GM19463 (cell line): ENCODE measurements around the gene RASD2.

Source experiments
- ATAC-seq: cut with Tn5 transposase; IDR thresholded peaks from one replicate; pipeline ENCODE4 v1.9.1; 2021; ENCODE audit warnings: mild to moderate bottlenecking, moderate library complexity; ENCODE audit not compliant: unreplicated experiment

RASD2 gene

GRCh38 chr22:35539910-35540594 is 579 bp upstream of the RASD2 start:
- no peak for ATAC-seq

DNA sequence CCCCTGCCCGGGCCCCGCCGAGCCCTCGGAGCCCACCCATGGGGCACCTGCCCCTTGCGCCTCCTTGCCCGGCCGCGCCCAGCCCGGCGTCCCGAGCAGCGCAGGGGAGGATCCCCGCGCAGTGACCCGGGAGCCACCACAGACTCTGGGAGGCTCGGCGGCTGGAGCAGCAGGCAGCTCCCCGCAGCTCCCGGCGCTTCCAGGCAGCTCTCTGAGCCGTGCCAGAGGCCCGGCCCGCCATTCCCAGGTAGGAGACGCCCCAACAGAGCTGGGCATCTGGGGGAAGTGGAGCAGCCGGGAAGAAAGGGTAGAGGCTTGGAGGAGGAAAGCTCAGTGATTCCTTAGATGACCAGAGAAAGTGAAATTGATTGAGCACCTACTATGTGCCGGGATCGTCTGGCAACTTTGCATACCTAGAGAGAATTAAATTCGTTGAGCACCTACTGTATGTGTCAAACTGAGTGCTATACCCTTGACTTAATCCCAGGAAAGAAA is 670 bp downstream of the RASD2 start:
- ATAC-seq, result no peak

DNA sequence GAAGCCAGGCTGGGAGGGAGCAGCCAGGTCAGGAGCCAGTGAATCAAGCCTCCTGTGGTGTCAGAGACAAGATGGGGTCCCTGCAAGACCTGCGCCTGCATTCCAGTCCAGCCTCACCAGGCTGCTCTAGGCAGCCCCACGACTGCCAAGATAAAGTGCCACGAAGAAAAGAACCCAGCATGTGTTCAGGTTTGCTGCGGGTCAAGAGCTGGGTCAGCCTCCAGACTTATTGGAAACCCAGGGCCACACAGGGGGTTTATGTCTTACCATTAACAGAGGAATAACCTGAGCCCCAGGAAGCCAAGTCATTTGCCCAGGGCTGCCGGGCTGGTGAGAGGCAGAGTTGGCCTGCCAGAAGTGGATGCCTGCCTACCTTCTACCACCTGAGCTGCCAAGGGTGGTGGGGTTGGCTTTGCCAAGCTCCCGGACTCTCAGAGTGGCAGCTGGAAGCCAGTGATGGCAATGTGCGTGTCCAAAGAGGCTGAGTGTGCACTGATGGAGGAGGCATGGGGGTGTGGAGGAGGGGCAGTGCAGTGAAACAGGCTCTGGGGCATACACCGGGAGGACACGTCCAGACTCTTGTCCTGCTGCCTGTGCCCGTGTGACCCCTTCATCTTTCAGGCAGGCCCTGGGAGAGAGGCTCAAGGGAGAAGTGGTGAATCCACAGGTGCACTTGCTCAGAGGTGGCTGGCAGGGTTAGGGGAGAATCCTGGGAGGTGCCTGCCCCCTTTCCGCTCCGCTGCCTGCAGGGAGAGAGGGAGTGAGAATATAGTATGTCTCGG is 1.7 kb downstream of the RASD2 start:
- ATAC-seq, result no peak

GRCh38 chr22:35542939-35543516 is 2.4 kb downstream of the RASD2 start:
- no peak for ATAC-seq

DNA sequence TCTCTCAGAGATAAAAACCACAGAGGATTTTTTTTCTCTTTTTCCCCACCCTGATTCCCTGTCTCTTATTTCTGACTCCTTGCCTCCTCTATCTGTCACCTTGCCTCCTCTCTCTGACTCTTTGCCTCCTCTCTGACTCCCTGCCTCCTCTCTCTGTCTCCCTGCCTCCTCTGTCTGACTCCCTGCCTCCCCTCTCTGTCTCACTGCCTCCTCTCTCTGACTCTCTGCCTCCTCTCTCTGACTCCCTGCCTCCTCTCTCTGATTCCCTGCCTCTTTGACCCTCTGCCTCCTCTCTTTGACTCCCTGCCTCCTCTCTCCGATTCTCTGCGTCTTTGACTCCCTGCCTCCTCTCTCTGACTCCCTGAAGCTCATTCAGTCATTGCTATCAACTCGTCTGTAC is 3.1 kb downstream of the RASD2 start:
- no peak for ATAC-seq

DNA sequence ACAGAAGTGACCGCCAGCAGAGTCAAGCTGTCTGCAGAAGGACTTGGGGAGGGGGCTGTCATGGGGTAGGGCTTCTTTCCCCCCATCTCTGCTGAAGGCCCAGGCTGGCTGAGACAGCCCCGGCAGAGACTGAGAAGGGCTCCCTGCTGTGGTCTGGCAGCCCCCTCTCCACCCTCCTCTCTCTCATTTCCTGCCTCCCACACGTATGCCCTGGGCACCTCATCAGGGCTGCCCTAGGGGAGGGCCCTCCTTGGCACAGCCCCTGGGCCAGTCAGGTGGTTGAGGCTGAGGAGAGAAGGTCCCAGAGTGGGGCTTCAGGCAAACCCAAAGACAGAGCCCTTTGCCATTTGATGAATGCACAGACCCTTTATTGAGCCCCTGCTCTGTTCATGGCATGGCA is 3.6 kb downstream of the RASD2 start:
- no peak for ATAC-seq

- no peak for ATAC-seq
Measured at GRCh38 chr22:35544827-35545226, 4.2 kb downstream of the RASD2 start.

- ATAC-seq, result no peak
Measured at GRCh38 chr22:35546886-35547285, 6.3 kb downstream of the RASD2 start.

- ATAC-seq, result no peak
Measured at GRCh38 chr22:35547987-35548721, 7.5 kb downstream of the RASD2 start.

DNA sequence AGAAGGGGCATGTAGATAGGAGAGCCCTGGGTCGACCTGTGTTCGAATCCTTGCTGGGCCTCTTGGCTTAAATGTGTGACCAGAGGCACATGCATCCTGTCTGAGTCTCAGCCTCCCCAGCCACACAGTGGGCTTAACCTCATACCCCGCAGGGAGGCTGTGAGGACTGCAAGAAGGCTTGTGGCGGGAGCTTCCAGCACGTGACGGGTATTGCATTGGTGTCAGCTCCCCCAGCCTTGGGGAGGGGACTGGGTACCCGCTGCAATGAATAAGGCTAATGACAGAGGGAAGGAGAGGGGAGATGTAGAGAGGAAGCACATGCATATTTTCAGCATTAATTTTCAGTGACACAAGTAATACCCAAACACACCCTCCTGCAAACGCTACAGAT is 8.1 kb downstream of the RASD2 start:
- no peak for ATAC-seq

GRCh38 chr22:35549328-35549727 is 8.7 kb downstream of the RASD2 start:
- ATAC-seq, result no peak

GRCh38 chr22:35551549-35552177 is 11.0 kb downstream of the RASD2 start:
- ATAC-seq, result no peak

GRCh38 chr22:35552196-35552842 is 11.7 kb downstream of the RASD2 start:
- no peak for ATAC-seq

GRCh38 chr22:35552846-35553245 is 12.2 kb downstream of the RASD2 start:
- ATAC-seq, result no peak

- no peak for ATAC-seq
Measured at GRCh38 chr22:35553341-35553740, 12.7 kb downstream of the RASD2 start.

GRCh38 chr22:35554297-35554845 is 13.7 kb downstream of the RASD2 start:
- no peak for ATAC-seq

- ATAC-seq, result no peak
Measured at GRCh38 chr22:35555483-35555890, 14.9 kb downstream of the RASD2 start.

DNA sequence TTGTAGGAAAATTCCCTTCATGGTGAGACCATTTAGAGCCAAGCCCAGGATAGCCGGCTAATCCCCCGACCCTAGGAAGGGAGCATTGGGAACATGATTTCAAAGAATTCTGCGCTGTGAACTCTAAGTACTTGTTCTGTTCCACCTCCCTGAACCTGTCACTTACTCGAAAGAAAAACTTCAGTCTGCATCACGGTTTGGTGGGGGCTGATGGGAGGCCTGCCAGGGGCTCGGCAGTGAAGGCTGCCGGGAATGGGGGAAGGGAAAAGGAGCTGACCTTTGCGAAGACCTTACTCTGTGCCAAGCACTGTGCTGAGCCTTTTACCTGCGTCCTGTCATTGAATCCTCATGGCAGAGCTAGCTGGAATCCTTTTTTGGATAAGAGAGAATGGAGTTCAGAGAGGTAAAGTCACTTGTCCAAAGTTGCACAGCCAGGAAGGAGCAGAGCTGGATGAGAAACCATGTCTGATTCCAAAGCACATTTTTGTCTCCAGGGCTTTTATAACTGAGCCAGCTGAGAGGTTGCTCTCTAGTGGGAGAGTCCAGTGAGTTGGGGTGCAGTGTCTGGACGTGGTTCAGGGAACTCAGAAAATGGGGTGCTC is 15.4 kb downstream of the RASD2 start:
- ATAC-seq, result no peak

GRCh38 chr22:35556666-35557065 is 16.0 kb downstream of the RASD2 start:
- no peak for ATAC-seq

DNA sequence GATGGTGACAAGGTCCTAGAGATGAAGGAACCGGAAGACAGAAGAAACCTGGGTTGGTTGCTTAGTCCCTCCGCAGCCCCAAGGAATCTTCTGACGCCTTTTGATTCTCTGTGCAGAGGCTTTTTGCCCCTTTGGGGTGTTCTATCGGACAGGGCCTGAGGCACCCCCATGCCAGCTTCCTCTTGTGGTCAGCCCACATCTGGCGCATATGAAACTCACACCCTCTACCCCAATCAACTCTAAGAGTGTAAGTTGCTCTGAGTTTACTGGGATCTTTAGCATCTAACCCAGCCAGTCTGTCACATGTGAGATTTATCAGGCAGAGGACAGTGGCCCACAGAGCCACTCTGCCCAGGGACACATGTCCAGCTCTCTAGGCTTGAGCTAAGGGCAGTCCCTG is 17.4 kb downstream of the RASD2 start:
- ATAC-seq, result no peak
